NOMO-1 (cell line): ENCODE measurements around the gene TEKT1.
"Not testable (repeated sequence)": the region's sequence is repeated elsewhere in the genome, so short reads cannot be mapped to it uniquely, and the experiment has no call there.

Source experiments
- DNase-seq, 2 experiments: peaks; one replicate each; lab custom pipeline; 2025; ENCODE audit not compliant: unreplicated experiment in 2 of 2; lab: John Stamatoyannopoulos, UW

The TEKT1 gene

GRCh38 chr17:6818938-6819337, 12.6 kb downstream of the TEKT1 start:
- no peak for DNase-seq

GRCh38 chr17:6816368-6816767, 15.2 kb downstream of the TEKT1 start:
- not testable (repeated sequence) for DNase-seq

GRCh38 chr17:6815775-6816174, 15.8 kb downstream of the TEKT1 start:
- DNase-seq, result no peak

- no peak for DNase-seq
Measured at GRCh38 chr17:6812295-6812694, 19.2 kb downstream of the TEKT1 start.

GRCh38 chr17:6811510-6811909, 20.0 kb downstream of the TEKT1 start:
- no peak for DNase-seq

- DNase-seq, result no peak
Measured at GRCh38 chr17:6800422-6801027, 31.0 kb downstream of the TEKT1 start.

GRCh38 chr17:6799738-6800137, 31.8 kb downstream of the TEKT1 start:
- DNase-seq, result no peak

- DNase-seq, result no peak
Measured at GRCh38 chr17:6797718-6798351, 33.7 kb downstream of the TEKT1 start.

GRCh38 chr17:6796887-6797490, 34.5 kb downstream of the TEKT1 start:
- DNase-seq, result no peak

GRCh38 chr17:6796017-6796886, 35.3 kb downstream of the TEKT1 start:
- DNase-seq, result no peak

GRCh38 chr17:6793748-6794493, 37.6 kb downstream of the TEKT1 start:
- no peak for DNase-seq

- DNase-seq, result no peak
Measured at GRCh38 chr17:6789146-6789545, 42.4 kb downstream of the TEKT1 start.

- no peak for DNase-seq
Measured at GRCh38 chr17:6787081-6787693, 44.3 kb downstream of the TEKT1 start.

- no peak for DNase-seq
Measured at GRCh38 chr17:6786618-6787017, 44.9 kb downstream of the TEKT1 start.

- DNase-seq, result no peak
Measured at GRCh38 chr17:6782244-6782643, 49.3 kb downstream of the TEKT1 start.

- no peak for DNase-seq
Measured at GRCh38 chr17:6780886-6781285, 50.6 kb downstream of the TEKT1 start.

GRCh38 chr17:6780001-6780400, 51.5 kb downstream of the TEKT1 start:
- no peak for DNase-seq

GRCh38 chr17:6779411-6779810, 52.1 kb downstream of the TEKT1 start:
- DNase-seq, result no peak

GRCh38 chr17:6775871-6776405, 55.6 kb downstream of the TEKT1 start, which contains the start of gene FBXO39:
FBXO39 (plus strand) TSS chr17:6776215; CDS start chr17:6779869, 3,654 bp downstream.
- DNase-seq, result no peak

GRCh38 chr17:6774906-6775305, 56.6 kb downstream of the TEKT1 start:
- not testable (repeated sequence) for DNase-seq
